Memory B cell (primary cell): Measurements from ENCODE around the gene CAPNS2.

Source experiments
- ATAC-seq: fragments of 150-1000 bp; cut with Tn5 transposase; 2 replicates; pipeline ENCODE4 v1.10.0; 2021; ENCODE audit warnings: low read depth, mild to moderate bottlenecking, moderate library complexity
- DNase-seq, 2 donors: peaks; one replicate each; pipeline ENCODE4 v3.0.0; 2022; ENCODE audit warnings: low spot score in 2 of 2
- H3K27ac Mint-ChIP-seq: one replicate; pipeline ENCODE4 v1.8.0; 2022; ENCODE audit warnings: mild to moderate bottlenecking, moderate library complexity, mixed read lengths
- H3K27me3 Mint-ChIP-seq: one replicate; pipeline ENCODE4 v1.8.0; 2022; ENCODE audit warnings: mixed read lengths
- H3K36me3 Mint-ChIP-seq: one replicate; pipeline ENCODE4 v1.8.0; 2022; ENCODE audit warnings: mild to moderate bottlenecking, mixed read lengths
- H3K4me1 Mint-ChIP-seq: one replicate; pipeline ENCODE4 v1.8.0; 2022; ENCODE audit warnings: mixed read lengths
- H3K4me3 Mint-ChIP-seq: one replicate; pipeline ENCODE4 v1.8.0; 2022; ENCODE audit warnings: mild to moderate bottlenecking, moderate library complexity, mixed read lengths
- H3K9me3 Mint-ChIP-seq: one replicate; pipeline ENCODE4 v1.8.0; 2022; ENCODE audit warnings: mixed read lengths

Gene CAPNS2

GRCh38 chr16:55566432-55567175, at the start of gene CAPNS2:
CAPNS2 (plus strand) TSS chr16:55566684; CDS start chr16:55566757, 73 bp downstream.
- Mint-ChIP-seq H3K27ac (no peak within 1 kb of the TSS), H3K36me3 (no peaks in the 10 kb centered on the region), H3K4me3 (no peak within 1 kb of the TSS), H3K4me1 (no peaks in the 10 kb centered on the region), H3K27me3 (peaks cover 3% of the 10 kb centered on the region), H3K9me3 (peaks cover 2% of the 10 kb centered on the region)
- no peak for DNase-seq
- ATAC-seq, result no peak

GRCh38 chr16:55521792-55522191, 44.7 kb upstream of the CAPNS2 start:
- Mint-ChIP-seq H3K36me3 (no peaks in the 10 kb centered on the region), H3K4me1 (no peaks in the 10 kb centered on the region), H3K27me3 (no peaks in the 10 kb centered on the region), H3K27ac (no peak overlapping the region), H3K9me3 (peaks cover 4% of the 10 kb centered on the region), H3K4me3 (no peak overlapping the region)
- DNase-seq (no peak), ATAC-seq (no peak)

- Mint-ChIP-seq H3K36me3 (no peaks in the 10 kb centered on the region), H3K27me3 (peaks cover 1% of the 10 kb centered on the region), H3K9me3 (peaks cover 4% of the 10 kb centered on the region), H3K4me3 (no peak overlapping the region), H3K27ac (no peak overlapping the region), H3K4me1 (no peaks in the 10 kb centered on the region)
- ATAC-seq (no peak), DNase-seq (no peak)
Measured at GRCh38 chr16:55526441-55526840, 40.0 kb upstream of the CAPNS2 start.

- Mint-ChIP-seq H3K9me3 (no peaks in the 10 kb centered on the region), H3K27ac (no peak overlapping the region), H3K36me3 (no peaks in the 10 kb centered on the region), H3K4me1 (no peaks in the 10 kb centered on the region), H3K27me3 (peaks cover 1% of the 10 kb centered on the region), H3K4me3 (no peak overlapping the region)
- ATAC-seq, result no peak
- no peak for DNase-seq
Measured at GRCh38 chr16:55527885-55528284, 38.6 kb upstream of the CAPNS2 start.

GRCh38 chr16:55529018-55529417, 37.5 kb upstream of the CAPNS2 start:
- no peaks in the 10 kb centered on the region for H3K4me1 Mint-ChIP-seq
- H3K4me3 Mint-ChIP-seq, result no peak overlapping the region
- H3K27ac Mint-ChIP-seq, result no peak overlapping the region
- no peaks in the 10 kb centered on the region for H3K36me3 Mint-ChIP-seq
- H3K27me3 Mint-ChIP-seq, result peaks cover 1% of the 10 kb centered on the region
- H3K9me3 Mint-ChIP-seq, result no peaks in the 10 kb centered on the region
- no peak for ATAC-seq
- no peak for DNase-seq

- H3K4me3 Mint-ChIP-seq, result no peak overlapping the region
Measured at GRCh38 chr16:55530316-55530856, 36.1 kb upstream of the CAPNS2 start.

GRCh38 chr16:55532227-55532626, 34.3 kb upstream of the CAPNS2 start:
- Mint-ChIP-seq H3K4me1 (no peaks in the 10 kb centered on the region), H3K27me3 (peaks cover 1% of the 10 kb centered on the region), H3K4me3 (no peak overlapping the region), H3K36me3 (no peaks in the 10 kb centered on the region), H3K9me3 (no peaks in the 10 kb centered on the region), H3K27ac (no peak overlapping the region)
- DNase-seq, result no peak
- no peak for ATAC-seq

More at GRCh38 chr16:55530316-55530856, 36.1 kb upstream of the CAPNS2 start:
- H3K36me3 Mint-ChIP-seq, result no peaks in the 10 kb centered on the region
- no peaks in the 10 kb centered on the region for H3K9me3 Mint-ChIP-seq
- peaks cover 1% of the 10 kb centered on the region for H3K27me3 Mint-ChIP-seq
- DNase-seq (no peak), ATAC-seq (no peak)
- no peak overlapping the region for H3K27ac Mint-ChIP-seq
- H3K4me1 Mint-ChIP-seq, result no peaks in the 10 kb centered on the region

GRCh38 chr16:55534756-55535155, 31.7 kb upstream of the CAPNS2 start:
- no peak overlapping the region for H3K27ac Mint-ChIP-seq
- no peak overlapping the region for H3K4me3 Mint-ChIP-seq
- peaks cover 1% of the 10 kb centered on the region for H3K27me3 Mint-ChIP-seq
- no peak for ATAC-seq
- H3K36me3 Mint-ChIP-seq, result no peaks in the 10 kb centered on the region
- DNase-seq, result no peak
- H3K9me3 Mint-ChIP-seq, result no peaks in the 10 kb centered on the region
- H3K4me1 Mint-ChIP-seq, result no peaks in the 10 kb centered on the region

- no peak overlapping the region for H3K27ac Mint-ChIP-seq
- no peaks in the 10 kb centered on the region for H3K27me3 Mint-ChIP-seq
- H3K4me1 Mint-ChIP-seq, result no peaks in the 10 kb centered on the region
- no peak for ATAC-seq
- H3K9me3 Mint-ChIP-seq, result no peaks in the 10 kb centered on the region
- no peak overlapping the region for H3K4me3 Mint-ChIP-seq
- DNase-seq, result no peak
- H3K36me3 Mint-ChIP-seq, result no peaks in the 10 kb centered on the region
Measured at GRCh38 chr16:55539049-55539448, 27.4 kb upstream of the CAPNS2 start.

- ATAC-seq, result no peak
- H3K9me3 Mint-ChIP-seq, result no peaks in the 10 kb centered on the region
- no peak overlapping the region for H3K27ac Mint-ChIP-seq
- no peaks in the 10 kb centered on the region for H3K4me1 Mint-ChIP-seq
- DNase-seq, result no peak
- H3K4me3 Mint-ChIP-seq, result no peak overlapping the region
- no peaks in the 10 kb centered on the region for H3K36me3 Mint-ChIP-seq
- no peaks in the 10 kb centered on the region for H3K27me3 Mint-ChIP-seq
Measured at GRCh38 chr16:55539488-55539887, 27.0 kb upstream of the CAPNS2 start.

- ATAC-seq, result no peak
- H3K4me1 Mint-ChIP-seq, result no peaks in the 10 kb centered on the region
- no peak overlapping the region for H3K27ac Mint-ChIP-seq
Measured at GRCh38 chr16:55540221-55540620, 26.3 kb upstream of the CAPNS2 start.

GRCh38 chr16:55542459-55543082, 23.9 kb upstream of the CAPNS2 start:
- Mint-ChIP-seq H3K27me3 (no peaks in the 10 kb centered on the region), H3K36me3 (no peaks in the 10 kb centered on the region), H3K4me1 (no peaks in the 10 kb centered on the region), H3K4me3 (no peak overlapping the region), H3K27ac (no peak overlapping the region), H3K9me3 (no peaks in the 10 kb centered on the region)
- ATAC-seq, result no peak
- DNase-seq, result no peak

More at GRCh38 chr16:55540221-55540620, 26.3 kb upstream of the CAPNS2 start:
- no peaks in the 10 kb centered on the region for H3K9me3 Mint-ChIP-seq
- no peaks in the 10 kb centered on the region for H3K27me3 Mint-ChIP-seq
- H3K36me3 Mint-ChIP-seq, result no peaks in the 10 kb centered on the region
- DNase-seq, result no peak
- no peak overlapping the region for H3K4me3 Mint-ChIP-seq

GRCh38 chr16:55543472-55543871, 23.0 kb upstream of the CAPNS2 start:
- no peak overlapping the region for H3K27ac Mint-ChIP-seq
- no peaks in the 10 kb centered on the region for H3K9me3 Mint-ChIP-seq
- DNase-seq (no peak), ATAC-seq (no peak)
- no peaks in the 10 kb centered on the region for H3K36me3 Mint-ChIP-seq
- no peaks in the 10 kb centered on the region for H3K4me1 Mint-ChIP-seq
- no peak overlapping the region for H3K4me3 Mint-ChIP-seq
- no peaks in the 10 kb centered on the region for H3K27me3 Mint-ChIP-seq

- H3K36me3 Mint-ChIP-seq, result no peaks in the 10 kb centered on the region
- DNase-seq, result no peak
Measured at GRCh38 chr16:55552621-55553020, 13.9 kb upstream of the CAPNS2 start.

More at GRCh38 chr16:55552621-55553020, 13.9 kb upstream of the CAPNS2 start:
- no peak for ATAC-seq
- no peaks in the 10 kb centered on the region for H3K4me1 Mint-ChIP-seq
- no peak overlapping the region for H3K4me3 Mint-ChIP-seq
- H3K27ac Mint-ChIP-seq, result no peak overlapping the region
- peaks cover 2% of the 10 kb centered on the region for H3K9me3 Mint-ChIP-seq
- peaks cover 3% of the 10 kb centered on the region for H3K27me3 Mint-ChIP-seq
